NCI-H2107 (cell line): ENCODE results near the gene DNAAF8.
A peak's percentile ranks its signal among the peaks of the same experiment; 100 is the strongest.

Experiments
- DNase-seq: peaks from one replicate; lab custom pipeline; 2025; lab: John Stamatoyannopoulos, UW

DNAAF8 gene

DNA sequence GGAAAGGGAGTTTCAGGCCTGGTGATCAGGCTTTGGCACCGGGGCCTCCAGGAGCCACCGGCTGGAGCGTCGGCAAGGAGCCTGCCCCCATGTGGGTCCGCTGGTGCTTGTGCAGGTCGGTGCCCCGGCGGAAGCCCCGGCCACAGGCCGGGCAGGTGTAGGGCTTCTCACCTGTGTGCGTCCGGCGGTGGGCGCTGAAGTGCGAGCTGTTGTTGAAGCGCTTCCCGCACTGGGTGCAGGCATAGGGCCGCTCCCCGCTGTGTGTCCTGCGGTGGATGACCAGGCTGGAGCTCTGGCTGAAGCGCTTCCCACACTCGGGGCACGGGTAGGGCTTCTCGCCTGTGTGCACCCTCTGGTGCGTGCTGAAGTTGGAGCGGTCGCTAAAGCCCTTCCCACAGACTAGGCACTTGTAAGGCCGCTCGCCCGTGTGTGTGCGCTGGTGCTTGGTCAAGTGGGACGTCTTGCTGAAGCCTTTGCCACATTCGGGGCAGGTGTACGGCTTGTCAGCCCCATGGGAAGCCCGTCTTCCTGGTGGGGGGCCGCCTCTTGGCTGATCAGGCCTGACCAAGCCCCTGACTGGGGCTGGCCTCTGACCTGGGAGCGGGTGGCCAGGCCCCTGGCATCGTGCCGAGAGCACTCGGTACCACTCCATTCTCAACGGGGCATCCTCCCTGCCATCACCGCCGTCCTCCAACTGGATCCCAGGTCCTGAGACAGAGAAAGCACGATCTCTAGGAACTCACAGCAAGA lies 18.2 kb downstream of the DNAAF8 start:
- DNase-seq = no peak

DNA sequence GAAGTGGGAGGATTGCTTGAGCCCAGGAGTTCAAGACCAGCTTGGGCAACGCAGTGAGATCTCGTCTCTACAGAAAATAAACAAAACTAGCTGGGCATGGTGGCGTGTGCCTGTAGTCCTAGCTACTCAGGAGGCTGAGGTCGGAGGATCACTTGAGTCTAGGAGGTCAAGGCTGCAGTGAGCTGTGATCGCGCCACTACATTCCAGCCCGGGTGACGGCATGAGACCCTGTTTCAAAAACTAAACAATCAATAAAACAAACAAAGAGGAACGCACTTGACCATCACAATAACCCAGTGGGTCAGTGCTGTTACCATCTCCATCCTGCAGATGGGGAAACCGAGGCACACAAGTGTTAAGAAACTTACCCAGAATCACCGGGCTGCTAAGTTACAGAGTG lies 18.9 kb downstream of the DNAAF8 start:
- no peak for DNase-seq

DNA sequence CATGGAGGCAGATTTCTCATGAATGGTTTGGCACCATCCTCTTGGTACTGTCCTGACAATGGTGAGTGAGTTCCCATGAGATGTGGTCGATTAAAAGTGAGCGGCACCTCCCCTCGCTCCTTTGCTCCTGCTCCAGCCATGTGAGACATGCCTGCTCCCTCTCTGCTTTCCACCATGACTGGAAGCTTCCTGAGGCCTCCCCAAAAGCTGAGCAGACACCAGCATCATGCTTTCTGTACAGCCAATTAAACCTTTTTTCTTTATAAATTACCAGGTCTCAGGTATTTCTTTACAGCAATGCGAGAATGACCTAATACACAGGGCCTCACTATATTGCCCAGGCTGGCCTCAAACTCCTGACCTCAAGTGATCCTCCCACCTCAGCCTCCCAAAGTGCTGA lies 20.5 kb downstream of the DNAAF8 start:
- DNase-seq = no peak

DNA sequence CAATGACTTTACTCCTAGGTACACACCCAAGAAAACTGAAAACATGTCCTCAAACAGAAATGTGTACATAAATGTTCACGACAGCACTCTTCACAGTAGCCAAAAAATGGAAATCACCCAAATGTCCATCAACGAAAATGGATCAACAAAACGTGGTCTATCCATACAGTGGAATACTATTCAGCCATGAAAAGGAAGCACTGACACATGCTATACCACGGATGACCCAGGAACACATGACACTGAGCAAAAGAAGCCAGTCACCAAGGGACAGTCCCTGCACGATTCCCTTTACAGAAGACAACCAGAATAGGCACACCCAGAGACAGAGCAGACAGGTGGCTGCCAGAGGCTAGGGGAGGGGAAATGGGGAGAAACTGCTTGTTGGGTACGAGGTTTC lies 21.4 kb downstream of the DNAAF8 start:
- DNase-seq = no peak

DNA sequence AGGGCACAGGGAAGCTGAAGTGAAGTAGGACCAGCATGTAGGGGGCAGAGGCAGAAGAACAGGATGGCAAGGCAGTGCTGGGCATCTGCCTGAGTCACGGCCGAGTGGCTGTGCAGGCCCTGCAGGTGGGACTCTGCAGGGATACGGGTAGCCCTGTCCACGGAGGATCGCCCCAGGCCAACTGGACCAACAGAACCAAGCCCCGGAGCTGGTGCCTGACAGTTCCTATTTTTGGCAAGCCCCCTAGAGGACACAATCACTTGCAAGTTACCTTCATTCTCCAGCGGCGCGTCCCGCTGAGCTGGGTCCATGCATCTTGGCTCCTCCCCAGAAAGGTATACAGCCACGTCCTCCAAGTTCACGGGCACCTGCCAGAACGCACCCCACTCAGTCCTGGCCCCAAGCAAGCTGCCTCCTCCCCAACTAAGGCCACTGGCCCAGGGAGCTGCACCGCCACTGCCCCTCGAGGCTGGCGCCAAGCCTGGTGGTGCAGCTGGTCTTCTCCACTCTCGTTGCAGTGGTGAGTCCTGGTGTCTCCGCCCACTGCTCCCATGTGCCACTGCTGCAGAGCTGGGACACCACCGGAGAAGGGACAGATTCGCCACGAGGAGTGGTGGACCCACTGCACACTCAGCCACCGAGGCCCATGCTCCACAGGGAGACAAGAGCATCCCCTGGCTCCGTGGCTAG lies 26.0 kb downstream of the DNAAF8 start:
- DNase-seq = no peak

DNA sequence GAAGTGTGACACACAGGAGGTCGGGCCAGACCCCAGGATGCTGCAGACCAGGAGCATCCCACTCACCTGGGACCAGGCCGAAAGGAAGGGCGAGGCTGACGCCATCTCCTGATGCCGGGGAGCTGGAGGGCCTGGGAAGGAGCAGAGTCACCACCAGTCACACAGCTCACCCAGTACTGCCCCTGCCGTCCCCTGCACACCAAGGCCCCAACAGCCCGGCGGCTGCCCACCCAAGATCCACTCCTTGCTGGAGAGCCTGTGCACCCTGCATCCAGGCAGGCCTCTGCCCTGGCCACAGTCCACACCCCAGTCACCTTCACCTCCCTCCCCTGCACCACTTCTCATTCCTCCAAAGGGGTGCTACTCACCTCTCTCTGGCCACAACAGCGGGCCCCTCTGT lies 27.9 kb downstream of the DNAAF8 start:
- DNase-seq = no peak

DNA sequence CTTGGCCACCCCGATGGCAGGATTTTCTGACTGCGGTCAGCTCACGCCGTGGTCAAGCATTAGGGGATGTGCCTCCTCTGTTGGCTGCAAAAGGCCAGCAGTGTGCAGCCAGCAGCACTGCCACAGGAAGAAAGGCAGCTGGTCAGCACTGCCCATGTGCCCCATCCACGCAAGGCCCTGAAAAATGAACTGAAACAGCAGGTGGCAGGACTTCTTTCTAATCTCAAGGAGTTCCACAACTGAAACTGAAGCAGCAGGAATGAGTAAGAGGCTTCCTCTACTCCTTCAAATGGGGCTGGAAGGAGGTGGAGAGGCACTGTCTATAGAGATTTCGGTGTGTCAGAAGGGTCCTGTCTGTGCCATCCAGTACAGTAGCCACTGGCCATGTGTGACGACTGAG lies 29.5 kb downstream of the DNAAF8 start:
- no peak for DNase-seq

DNA sequence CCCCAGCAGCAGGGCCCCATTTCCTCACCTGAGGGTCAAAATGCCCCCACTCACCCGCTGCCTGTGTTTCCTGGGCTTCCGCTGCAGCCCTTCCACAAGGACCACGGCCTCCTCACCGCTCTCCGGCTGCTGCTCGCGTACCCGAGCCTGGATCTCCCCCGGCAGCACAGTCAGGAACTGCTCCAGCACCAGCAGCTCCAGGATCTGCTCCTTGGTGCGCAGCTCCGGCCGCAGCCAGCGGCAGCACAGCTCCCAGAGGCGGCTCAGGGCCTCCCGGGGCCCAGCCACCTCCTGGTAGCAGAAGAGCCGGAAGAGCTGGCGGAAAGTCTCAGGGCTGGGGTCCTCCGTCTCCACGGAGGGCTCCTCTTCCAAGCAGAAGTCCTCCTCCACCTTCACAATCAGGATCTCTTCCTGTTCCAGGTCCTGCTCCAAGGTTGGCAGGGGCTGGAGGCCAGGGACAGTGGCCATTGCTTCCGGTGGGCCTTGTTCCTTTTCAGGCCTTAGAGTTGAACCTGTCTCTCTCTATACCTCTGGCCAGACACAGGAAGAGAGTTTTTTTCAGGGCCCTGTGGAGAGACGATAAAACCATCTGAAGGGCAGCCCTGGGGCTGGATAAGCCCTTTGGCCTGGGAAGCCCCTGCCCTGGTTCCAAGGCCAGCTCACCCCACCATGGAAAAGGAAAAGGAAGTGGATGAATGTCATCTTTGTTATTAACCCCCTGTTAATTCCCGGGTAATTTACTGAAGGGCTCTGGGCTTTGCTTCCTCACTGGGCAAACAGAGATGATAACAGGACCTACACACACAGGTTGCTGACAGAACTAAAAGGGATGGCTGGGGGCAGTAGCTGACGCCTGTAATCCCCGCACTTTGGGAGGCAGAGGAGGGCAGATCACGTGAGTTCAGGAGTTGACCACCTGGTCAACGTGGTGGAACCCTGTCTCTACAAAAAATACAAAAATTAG lies 31.5 kb downstream of the DNAAF8 start:
- no peak for DNase-seq

DNA sequence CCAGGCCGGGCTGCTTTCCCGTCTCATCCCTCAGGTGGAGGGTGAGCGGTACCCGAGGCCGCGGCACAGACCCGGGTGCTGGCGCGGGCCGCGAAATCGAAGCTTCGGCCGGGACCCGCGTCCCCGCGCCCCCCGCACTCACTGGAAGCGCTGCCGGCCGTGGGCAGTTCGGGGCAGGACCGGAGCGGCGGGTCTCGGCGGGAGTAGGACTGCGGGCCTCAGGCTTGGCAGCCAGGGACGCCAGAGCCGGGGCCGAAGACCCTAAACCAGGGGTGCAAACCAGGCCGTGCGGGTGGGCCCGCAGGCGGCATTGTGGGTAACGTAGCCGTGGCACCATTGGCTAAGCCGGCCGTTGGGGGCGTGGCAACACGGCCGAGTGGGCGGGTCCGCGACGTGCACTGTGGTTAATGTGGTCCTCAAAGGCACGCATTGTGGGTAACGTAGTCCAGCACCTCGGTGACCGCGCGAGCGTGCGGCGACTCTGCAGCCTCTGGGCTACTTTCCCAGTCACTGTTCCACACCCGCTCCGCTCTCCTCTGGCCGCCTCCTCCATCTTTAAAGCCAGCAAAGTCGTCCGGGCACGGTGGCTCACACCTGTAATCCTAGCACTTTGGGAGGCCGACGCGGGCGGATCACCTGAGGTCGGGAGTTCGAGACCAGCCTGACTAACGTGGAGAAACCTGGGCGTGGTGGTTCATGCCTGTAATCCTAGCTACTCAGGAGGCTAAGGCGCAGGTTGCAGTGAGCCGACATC lies 32.7 kb downstream of the DNAAF8 start, which contains the start of gene ZNF500:
ZNF500 (minus strand) TSS at position 288 of the 754 bp plus-strand sequence. CDS start 1,184 bp downstream, outside the sequence.
- peak; percentile 94 for DNase-seq

DNA sequence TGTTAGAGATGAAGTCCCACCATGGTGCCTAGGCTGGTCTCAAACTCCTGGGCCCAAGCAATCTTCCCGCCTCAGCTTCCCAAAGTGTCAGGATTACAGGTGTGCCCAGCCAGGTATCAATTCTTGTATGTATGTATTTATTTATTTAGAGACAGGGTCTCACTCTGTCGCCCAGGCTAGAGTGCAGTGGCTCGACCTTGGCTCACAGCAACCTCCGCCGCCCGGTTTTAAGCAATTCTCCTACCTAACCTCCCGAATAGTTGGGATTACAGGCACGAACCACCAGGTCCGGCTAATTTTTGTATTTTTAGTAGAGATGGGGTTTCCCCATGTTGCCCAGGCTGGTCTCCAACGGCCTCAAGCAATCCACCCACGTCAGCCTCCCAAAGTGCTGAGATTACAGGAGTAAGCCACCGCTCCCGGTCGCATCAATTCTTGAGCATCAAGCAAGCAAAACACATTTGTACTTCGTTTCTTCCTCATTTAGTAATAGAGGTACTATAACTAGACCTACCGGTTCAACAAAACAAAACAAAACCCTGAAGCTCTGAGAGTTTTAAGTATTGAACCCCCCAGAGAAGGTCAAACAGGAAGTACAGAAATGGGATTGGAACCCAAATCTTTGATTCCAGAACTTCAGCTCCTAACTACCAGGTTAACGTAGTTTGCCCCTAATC lies 33.7 kb downstream of the DNAAF8 start:
- no peak for DNase-seq

DNA sequence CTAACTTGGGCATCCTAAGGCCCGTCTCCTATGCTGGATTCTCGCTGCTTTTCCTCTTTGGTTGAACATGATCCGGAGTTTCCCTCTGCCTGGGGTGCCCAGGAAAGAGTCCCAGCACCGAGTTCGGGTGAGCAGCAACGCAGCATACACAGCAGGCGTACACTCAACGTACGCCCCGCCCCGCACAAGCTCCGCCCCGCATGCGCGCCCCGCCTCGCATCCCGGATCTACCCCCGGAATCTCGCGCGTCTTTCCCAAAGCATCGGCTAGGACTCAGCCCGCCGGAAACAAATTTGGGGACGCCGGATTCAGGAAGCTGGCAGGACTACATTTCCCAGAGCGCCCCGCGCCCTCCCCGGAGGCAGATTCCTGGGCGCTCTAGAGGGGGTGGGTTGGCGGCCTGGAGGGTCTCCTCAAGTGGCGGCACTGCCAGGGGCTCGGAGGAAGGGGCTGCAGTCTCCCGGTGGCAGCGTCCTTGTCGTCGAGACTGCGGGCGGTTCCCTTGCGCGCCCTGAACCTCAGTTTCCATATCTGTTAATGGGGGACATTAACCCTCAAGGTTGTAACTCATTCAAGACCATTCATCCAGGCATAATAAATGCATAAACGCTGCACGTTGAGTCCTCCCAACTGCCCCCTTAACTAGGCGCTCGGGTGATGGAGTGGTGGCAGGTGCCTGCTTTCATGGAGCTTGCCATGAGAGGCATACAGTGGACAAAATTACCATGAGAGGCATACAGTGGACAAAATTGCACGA lies 34.4 kb downstream of the DNAAF8 start:
- DNase-seq = peak; percentile 94

DNA sequence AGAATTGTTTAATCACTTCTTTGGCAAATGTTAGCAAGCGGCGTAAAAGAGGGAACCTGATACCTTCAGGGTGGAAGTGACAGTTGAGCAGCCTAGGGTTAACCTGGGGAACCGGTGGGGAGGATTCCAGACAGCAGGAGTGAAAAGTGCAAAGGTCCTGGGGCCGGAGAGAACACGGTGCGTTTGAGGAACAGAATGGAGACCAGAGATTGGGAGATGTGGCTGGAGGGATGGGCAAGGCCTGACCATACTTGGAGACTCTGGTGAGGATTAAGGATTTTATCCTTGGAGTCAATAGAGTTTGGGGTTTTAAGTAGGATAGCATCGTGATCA lies 34.9 kb downstream of the DNAAF8 start:
- DNase-seq = no peak

DNA sequence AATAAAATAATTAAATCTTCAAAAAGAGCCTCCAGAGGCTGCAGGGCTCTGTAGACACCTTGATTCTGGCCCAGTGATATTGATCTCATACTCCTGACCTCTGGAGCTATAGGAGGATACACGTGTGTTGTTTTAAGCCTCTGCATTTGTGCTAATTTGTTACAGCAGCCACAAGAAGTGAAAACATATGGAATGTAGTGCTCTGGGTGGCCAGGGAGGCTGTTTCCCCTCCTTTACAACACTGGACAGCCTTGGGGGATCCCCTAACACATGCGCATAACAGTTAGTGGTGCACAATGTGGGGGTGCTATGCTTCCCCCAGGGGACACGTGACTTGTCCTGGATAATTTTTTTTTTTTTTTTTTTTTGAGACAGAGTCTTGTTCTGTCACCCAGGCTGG lies 37.3 kb downstream of the DNAAF8 start:
- DNase-seq = no peak

DNA sequence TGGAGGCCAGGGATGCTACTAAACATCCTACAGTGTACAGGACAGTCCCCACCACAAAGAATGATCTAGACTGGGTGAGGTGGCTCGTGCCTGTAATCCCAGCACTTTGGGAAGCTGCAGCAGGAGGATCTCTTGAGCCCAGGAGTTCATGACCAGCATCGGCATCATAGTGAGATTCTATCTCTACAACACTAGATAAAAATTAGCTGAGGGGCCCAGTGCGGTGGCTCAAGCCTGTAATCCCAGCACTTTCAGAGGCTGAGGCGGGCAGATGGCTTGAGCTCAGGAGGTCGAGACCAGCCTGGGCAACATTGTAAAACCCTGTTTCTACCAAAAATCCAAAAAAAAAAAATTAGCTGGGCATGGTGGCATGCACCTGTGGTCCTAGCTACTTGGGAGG lies 38.0 kb downstream of the DNAAF8 start:
- no peak for DNase-seq

DNA sequence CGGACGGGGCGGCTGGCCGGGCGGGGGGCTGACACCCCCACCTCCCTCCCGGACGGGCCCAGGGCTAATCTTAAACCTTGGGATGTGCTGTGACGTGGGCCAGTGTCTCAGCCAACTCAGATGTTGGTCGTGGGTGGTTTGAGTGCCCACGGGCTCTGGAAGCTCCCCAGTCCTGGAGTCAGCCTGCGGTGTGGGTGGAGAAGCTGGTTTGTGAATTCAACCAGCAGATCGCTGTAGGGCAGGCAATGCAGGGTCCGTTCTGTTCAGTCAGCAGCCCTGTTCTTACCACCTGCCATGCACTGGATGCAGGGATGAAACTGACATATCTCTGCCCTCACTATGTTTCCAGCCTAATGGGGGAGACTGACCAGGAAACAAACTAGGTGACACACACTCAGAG lies 40.7 kb downstream of the DNAAF8 start:
- no peak for DNase-seq

DNA sequence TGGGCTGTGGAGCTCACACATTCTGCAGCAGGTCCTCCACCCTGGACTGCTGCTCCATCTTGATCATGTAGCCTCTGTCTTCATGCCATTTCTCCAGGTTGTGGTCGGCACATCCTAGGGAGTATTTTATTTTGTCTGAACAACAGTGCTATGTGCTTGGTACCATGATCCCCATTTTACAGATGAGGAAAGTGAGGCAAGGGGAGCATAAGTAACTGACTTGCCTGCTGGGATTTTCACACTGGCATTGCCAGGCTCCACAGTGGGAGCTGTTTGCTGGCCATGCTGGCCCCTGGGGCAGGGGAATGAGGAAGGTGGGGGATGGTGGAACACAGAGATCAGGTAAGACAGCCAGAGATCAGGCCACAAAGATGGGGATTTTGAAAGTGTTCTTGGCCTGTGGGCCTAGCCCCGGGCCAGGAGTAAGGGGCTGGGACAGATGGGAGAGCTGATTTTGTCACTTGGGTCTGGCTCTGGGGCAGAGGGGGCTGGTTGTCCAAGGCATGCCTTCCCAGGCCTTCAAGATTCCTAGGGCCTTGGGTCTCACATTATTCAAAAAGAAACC lies 41.9 kb downstream of the DNAAF8 start:
- DNase-seq = no peak

DNA sequence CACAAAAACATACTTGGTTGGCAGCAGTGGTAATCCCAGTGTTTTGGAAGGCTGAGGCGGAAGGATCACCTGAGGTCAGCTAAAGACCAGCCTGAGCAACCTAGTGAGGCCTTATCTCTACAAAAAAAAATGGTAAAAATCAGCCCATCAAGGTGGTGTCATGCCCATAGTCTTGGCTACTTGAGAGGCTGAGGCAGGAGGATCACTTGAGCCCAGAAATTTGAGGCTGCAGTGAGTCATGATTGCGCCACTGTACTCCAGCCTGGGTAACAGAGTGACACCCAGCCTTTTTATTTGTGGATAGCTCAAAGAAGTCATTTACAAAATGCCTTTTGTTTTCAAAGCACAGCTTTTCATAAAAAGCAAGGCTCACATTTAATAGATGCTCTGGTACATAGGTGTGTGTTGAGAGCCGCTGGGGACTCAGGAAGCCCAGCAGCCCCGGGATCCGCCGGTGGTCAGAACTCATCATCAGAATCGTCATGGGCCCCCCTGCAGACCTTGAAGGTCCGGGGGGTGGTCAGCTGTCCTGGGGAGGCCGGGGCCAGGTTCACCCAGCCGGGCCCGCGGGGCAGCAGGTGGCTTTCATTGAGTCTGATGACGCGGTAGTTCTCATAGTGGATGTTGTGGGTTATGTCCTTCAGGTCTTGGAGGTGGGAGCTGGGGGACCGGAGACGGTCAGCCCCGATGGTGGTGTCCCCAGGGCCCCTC lies 43.2 kb downstream of the DNAAF8 start:
- no peak for DNase-seq

DNA sequence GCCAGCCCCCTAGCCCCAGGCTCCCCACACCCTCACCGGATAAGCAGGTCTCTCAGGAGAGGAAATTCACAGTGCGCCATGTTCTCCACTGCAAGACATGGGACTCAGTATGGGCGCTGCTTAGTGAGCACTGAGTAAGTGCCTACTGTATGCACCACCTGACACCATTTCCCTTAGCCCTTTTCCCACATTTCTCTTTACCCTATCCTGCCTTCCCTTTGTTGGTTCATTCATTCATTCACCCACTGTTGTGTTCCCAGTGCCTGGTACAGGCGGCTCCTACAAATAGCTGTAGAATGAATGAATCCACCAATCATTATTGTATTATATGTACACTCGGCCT lies 43.7 kb downstream of the DNAAF8 start:
- DNase-seq = no peak

DNA sequence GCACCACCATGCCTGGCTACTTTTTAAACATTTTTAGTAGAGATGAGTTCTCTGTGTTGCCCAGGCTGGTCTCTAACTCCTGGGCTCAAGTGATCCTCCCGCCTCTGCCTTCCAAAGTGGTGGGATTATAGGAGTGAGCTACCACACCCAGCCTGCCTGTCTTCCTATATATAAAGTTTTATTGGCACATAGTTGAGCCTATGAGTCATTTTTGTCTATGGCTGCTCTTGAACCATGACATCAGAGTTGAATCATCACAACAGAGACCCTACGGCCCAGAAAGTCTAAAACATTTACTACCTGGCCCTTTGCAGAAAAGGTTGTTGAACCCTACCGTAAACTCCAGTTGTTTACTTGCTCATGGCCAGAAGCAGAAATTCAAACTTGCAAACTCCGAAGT lies 45.9 kb downstream of the DNAAF8 start:
- DNase-seq = no peak
